MM.1S (cell line): ENCODE results near the gene SMIM22.

Experiments used
- EZH2 ChIP-seq: fragments of 300-600 bp; sonication (generic); optimal IDR thresholded peaks from 2 replicates; pipeline ENCODE3; 2017; ENCODE audit warnings: low read depth, mild to moderate bottlenecking, antibody characterized with exemption, low read length, mixed read lengths
- EZH2phosphoT487 ChIP-seq: fragments of 300-600 bp; sonication (generic); IDR thresholded peaks from 2 replicates; pipeline ENCODE4 v1.6.1; 2018; ENCODE audit warnings: antibody characterized with exemption, low read length
- TF ChIP-seq, protein P1 (sequence below): fragments of 300-600 bp; sonication (generic); IDR thresholded peaks from 2 replicates; pipeline ENCODE4 v1.5.1; 2016; ENCODE audit warnings: antibody characterized with exemption, low read length, mixed read lengths

DNA sequence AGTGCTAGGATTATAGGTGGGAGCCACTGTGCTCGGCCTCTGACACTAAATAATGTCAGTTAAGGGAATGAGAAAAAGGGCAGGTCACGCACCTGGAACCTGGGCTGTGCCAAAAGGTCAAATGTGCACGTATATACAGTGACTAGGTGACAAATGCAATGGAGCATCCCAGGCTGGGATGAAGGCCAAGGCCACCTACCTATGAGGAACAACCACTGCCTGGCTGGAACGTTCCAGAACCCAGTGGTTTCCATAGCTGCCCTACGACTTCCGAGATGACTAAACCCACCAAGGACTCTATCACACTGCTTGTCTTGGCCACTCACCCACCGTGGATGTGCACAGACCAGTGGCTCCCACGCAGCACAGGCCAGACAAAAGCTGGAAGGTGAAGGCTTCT, 44.3 kb upstream of the SMIM22 start:
- TF ChIP-seq, protein P1, sequence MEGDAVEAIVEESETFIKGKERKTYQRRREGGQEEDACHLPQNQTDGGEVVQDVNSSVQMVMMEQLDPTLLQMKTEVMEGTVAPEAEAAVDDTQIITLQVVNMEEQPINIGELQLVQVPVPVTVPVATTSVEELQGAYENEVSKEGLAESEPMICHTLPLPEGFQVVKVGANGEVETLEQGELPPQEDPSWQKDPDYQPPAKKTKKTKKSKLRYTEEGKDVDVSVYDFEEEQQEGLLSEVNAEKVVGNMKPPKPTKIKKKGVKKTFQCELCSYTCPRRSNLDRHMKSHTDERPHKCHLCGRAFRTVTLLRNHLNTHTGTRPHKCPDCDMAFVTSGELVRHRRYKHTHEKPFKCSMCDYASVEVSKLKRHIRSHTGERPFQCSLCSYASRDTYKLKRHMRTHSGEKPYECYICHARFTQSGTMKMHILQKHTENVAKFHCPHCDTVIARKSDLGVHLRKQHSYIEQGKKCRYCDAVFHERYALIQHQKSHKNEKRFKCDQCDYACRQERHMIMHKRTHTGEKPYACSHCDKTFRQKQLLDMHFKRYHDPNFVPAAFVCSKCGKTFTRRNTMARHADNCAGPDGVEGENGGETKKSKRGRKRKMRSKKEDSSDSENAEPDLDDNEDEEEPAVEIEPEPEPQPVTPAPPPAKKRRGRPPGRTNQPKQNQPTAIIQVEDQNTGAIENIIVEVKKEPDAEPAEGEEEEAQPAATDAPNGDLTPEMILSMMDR = no peak
- TF ChIP-seq EZH2 (no peak), EZH2phosphoT487 (no peak)
